Fibroblast of skin of back (primary cell): ENCODE data around the gene ANGPTL4. TPM values are rescaled to one million over a fixed set of nuclear protein-coding genes. Genes with fewer than 3 reads are reported as not detected.
"Not testable (repeated sequence)": the region's sequence is repeated elsewhere in the genome, so short reads cannot be mapped to it uniquely, and the experiment has no call there.

Source experiments
- DNase-seq: peaks from one replicate; pipeline ENCODE4 v3.0.0-alpha.2; 2013
- polyA plus RNA-seq, 2 experiments: library from polyadenylated mRNA; unstranded; fragments of 120-200 nt; gene quantifications; one replicate each; pipeline ENCODE4 v1.2.1, GENCODE V29; 2013; ENCODE audit not compliant: insufficient read length in 2 of 2

ANGPTL4 gene
- 27.6 TPM for polyA plus RNA-seq (2013, experiment 1 of 2; ENCODE audit: insufficient read length)
- polyA plus RNA-seq (2013, experiment 2 of 2; ENCODE audit: insufficient read length) = 11.7 TPM

GRCh38 chr19:8363803-8364771 is at the start of gene ANGPTL4:
Gene ANGPTL4 (plus strand): TSS chr19:8364155. CDS start chr19:8364322, 167 bp downstream.
- DNase-seq = peak; percentile 90

- not testable (repeated sequence) for DNase-seq
These were observed 48.8 kb upstream of the ANGPTL4 start for GRCh38 chr19:8314981-8315640.

GRCh38 chr19:8316351-8317125 is 47.4 kb upstream of the ANGPTL4 start:
- no peak for DNase-seq

- peak; percentile 32 for DNase-seq
These were observed 45.1 kb upstream of the ANGPTL4 start for GRCh38 chr19:8318835-8319234.

GRCh38 chr19:8319807-8320520 is 44.0 kb upstream of the ANGPTL4 start:
- no peak for DNase-seq

GRCh38 chr19:8320564-8321066 is 43.3 kb upstream of the ANGPTL4 start:
- DNase-seq = no peak

- peak; percentile 92 for DNase-seq
These were observed 42.6 kb upstream of the ANGPTL4 start, which contains the start of the genes NDUFA7 and RPS28 for GRCh38 chr19:8321067-8321985. Gene NDUFA7 (minus strand): TSS chr19:8321375. CDS start chr19:8321358, 17 bp downstream. Gene RPS28 (plus strand): TSS chr19:8321496. CDS start chr19:8321531, 35 bp downstream.

GRCh38 chr19:8321986-8322637 is 41.8 kb upstream of the ANGPTL4 start:
- DNase-seq = no peak

GRCh38 chr19:8322638-8322997 is 41.3 kb upstream of the ANGPTL4 start:
- no peak for DNase-seq

GRCh38 chr19:8323781-8324185 is 40.2 kb upstream of the ANGPTL4 start:
- no peak for DNase-seq

- DNase-seq = no peak
These were observed 39.5 kb upstream of the ANGPTL4 start for GRCh38 chr19:8324186-8325050.

- no peak for DNase-seq
These were observed 38.5 kb upstream of the ANGPTL4 start for GRCh38 chr19:8325454-8325853.

GRCh38 chr19:8329996-8330395 is 34.0 kb upstream of the ANGPTL4 start:
- DNase-seq = no peak

GRCh38 chr19:8331263-8331845 is 32.6 kb upstream of the ANGPTL4 start:
- no peak for DNase-seq

- no peak for DNase-seq
These were observed 30.8 kb upstream of the ANGPTL4 start for GRCh38 chr19:8332976-8333766.

GRCh38 chr19:8333767-8334457 is 30.0 kb upstream of the ANGPTL4 start:
- no peak for DNase-seq
